DOHH2 (cell line): ENCODE data around the gene PITPNC1.

Experiments
- EZH2phosphoT487 ChIP-seq: fragments of 200-600 bp; sonication (generic); IDR thresholded peaks from 2 replicates; pipeline ENCODE4 v1.6.1; 2017; ENCODE audit warnings: borderline replicate concordance, mild to moderate bottlenecking, antibody characterized with exemption, low read length, moderate library complexity, mixed read lengths
- TF ChIP-seq, protein P1 (sequence below): fragments of 200-600 bp; sonication (generic); IDR thresholded peaks from one replicate; pipeline ENCODE4 v1.5.1; 2014; ENCODE audit warnings: antibody characterized with exemption, mild to moderate bottlenecking, low read depth, low read length; ENCODE audit not compliant: poor library complexity, severe bottlenecking

DNA sequence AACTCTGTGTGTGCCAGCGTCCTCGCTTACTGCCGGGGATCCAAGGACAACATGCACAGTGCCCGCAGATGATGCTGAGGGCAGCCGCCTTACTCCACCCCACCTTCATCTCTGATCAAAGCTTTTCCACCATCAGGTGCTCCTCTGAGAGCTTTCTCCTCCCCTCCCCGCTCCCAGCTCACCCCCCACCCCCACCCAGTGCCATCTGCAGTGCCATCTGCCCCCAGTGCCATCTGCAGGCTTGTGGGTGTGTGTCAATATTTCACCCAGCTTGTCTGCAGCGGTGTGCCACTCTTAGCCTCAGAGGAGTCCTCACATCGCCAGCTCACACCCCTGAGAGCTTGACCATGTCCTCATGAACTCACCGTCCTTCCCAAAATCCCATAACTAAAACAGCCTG lies 242.5 kb downstream of the PITPNC1 start:
- TF ChIP-seq, protein P1, sequence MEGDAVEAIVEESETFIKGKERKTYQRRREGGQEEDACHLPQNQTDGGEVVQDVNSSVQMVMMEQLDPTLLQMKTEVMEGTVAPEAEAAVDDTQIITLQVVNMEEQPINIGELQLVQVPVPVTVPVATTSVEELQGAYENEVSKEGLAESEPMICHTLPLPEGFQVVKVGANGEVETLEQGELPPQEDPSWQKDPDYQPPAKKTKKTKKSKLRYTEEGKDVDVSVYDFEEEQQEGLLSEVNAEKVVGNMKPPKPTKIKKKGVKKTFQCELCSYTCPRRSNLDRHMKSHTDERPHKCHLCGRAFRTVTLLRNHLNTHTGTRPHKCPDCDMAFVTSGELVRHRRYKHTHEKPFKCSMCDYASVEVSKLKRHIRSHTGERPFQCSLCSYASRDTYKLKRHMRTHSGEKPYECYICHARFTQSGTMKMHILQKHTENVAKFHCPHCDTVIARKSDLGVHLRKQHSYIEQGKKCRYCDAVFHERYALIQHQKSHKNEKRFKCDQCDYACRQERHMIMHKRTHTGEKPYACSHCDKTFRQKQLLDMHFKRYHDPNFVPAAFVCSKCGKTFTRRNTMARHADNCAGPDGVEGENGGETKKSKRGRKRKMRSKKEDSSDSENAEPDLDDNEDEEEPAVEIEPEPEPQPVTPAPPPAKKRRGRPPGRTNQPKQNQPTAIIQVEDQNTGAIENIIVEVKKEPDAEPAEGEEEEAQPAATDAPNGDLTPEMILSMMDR, result no peak
- no peak for TF ChIP-seq EZH2phosphoT487
